CD14-positive monocyte (primary cell): ENCODE measurements around the gene DIAPH2. TPM values are rescaled to one million over a fixed set of nuclear protein-coding genes. Genes with fewer than 3 reads are reported as not detected.

ENCODE experiments used
- DNase-seq, 3 donors: peaks; one replicate each; pipeline ENCODE4 v3.0.0-alpha.2; 2011 to 2022
- H2AFZ ChIP-seq: 2 replicates; pipeline ENCODE4 v1.6.0; 2012; ENCODE audit warnings: mild to moderate bottlenecking, low read depth, low read length, inconsistent platforms; ENCODE audit not compliant: insufficient read depth, poor library complexity, severe bottlenecking
- H3K27ac ChIP-seq, 2 donors: 1 replicate in 1 of 2; 2 replicates in 1 of 2; pipeline ENCODE4 v1.5.1; 2012 to 2013; ENCODE audit warnings: low read length in 2 of 2, control low read depth in 1 of 2, inconsistent platforms in 1 of 2, low read depth in 1 of 2, mild to moderate bottlenecking in 1 of 2
- H3K27me3 ChIP-seq, 2 donors: one replicate each; pipeline versions ENCODE4 v1.6.0 to v1.6.1; 2011 to 2013; ENCODE audit warnings: low read length in 2 of 2; ENCODE audit not compliant: control insufficient read depth in 2 of 2, insufficient read depth in 2 of 2
- H3K36me3 ChIP-seq, 2 donors: replicated peaks in 1 of 2; 1 replicate in 1 of 2; 2 replicates in 1 of 2; pipeline versions ENCODE4 v1.5.1 to v1.6.1; 2012 to 2013; ENCODE audit warnings: low read length in 2 of 2, control low read depth in 1 of 2, inconsistent platforms in 1 of 2, mild to moderate bottlenecking in 1 of 2; ENCODE audit not compliant: insufficient read depth in 2 of 2, control insufficient read depth in 1 of 2
- H3K4me1 ChIP-seq, 2 donors: 1 replicate in 1 of 2; 2 replicates in 1 of 2; pipeline versions ENCODE4 v1.5.1 to v1.6.1; 2012 to 2013; ENCODE audit warnings: low read length in 2 of 2, control low read depth in 1 of 2, inconsistent platforms in 1 of 2, mild to moderate bottlenecking in 1 of 2, moderate library complexity in 1 of 2; ENCODE audit not compliant: insufficient read depth in 2 of 2, control insufficient read depth in 1 of 2
- H3K4me2 ChIP-seq: replicated peaks from 2 replicates; pipeline ENCODE3; 2012; ENCODE audit warnings: low read length, moderate library complexity, mild to moderate bottlenecking; ENCODE audit not compliant: poor library complexity, severe bottlenecking; ENCODE audit errors: extremely low read depth
- H3K4me3 ChIP-seq, 3 experiments: fragments of 200-600 bp in 1 of 3; sonication (generic) in 1 of 3; replicated peaks in 1 of 3; 1 replicate in 2 of 3; 2 replicates in 1 of 3; pipeline ENCODE4 v1.5.1; 2011 to 2013; ENCODE audit warnings: low read length in 3 of 3, mild to moderate bottlenecking in 3 of 3, control low read depth in 2 of 3, low read depth in 2 of 3, inconsistent platforms in 1 of 3, moderate library complexity in 1 of 3
- H3K79me2 ChIP-seq: 2 replicates; pipeline ENCODE4 v1.6.0; 2012; ENCODE audit warnings: mild to moderate bottlenecking, control low read depth, inconsistent platforms, low read length, moderate library complexity; ENCODE audit not compliant: insufficient read depth
- H3K9ac ChIP-seq: 2 replicates; pipeline ENCODE4 v1.6.0; 2017; ENCODE audit warnings: low read length, mild to moderate bottlenecking; ENCODE audit not compliant: insufficient read depth, poor library complexity, severe bottlenecking
- H3K9me3 ChIP-seq, 2 donors: replicated peaks in 1 of 2; 1 replicate in 1 of 2; 2 replicates in 1 of 2; pipeline versions ENCODE4 v1.5.1 to v1.6.1; 2012 to 2013; ENCODE audit warnings: low read length in 2 of 2, control low read depth in 1 of 2; ENCODE audit not compliant: control insufficient read depth in 1 of 2, insufficient read depth in 1 of 2
- H4K20me1 ChIP-seq: 2 replicates; pipeline ENCODE4 v1.6.0; 2012; ENCODE audit warnings: mild to moderate bottlenecking, low read length, control low read depth, moderate library complexity; ENCODE audit not compliant: insufficient read depth
- H3K27ac Mint-ChIP-seq, 7 donors: one replicate each; pipeline ENCODE4 v1.8.0; 2020; ENCODE audit warnings: mild to moderate bottlenecking in 7 of 7, mixed read lengths in 7 of 7, moderate library complexity in 6 of 7, inconsistent platforms in 2 of 7
- H3K27me3 Mint-ChIP-seq, 3 donors: one replicate each; pipeline ENCODE4 v1.8.0; 2021 to 2022; ENCODE audit warnings: low read depth in 3 of 3, mild to moderate bottlenecking in 3 of 3, mixed read lengths in 3 of 3, moderate library complexity in 3 of 3, inconsistent platforms in 1 of 3
- H3K36me3 Mint-ChIP-seq, 2 donors: one replicate each; pipeline ENCODE4 v1.8.0; 2020; ENCODE audit warnings: mixed read lengths in 2 of 2, inconsistent platforms in 1 of 2, mild to moderate bottlenecking in 1 of 2
- H3K4me1 Mint-ChIP-seq: one replicate; pipeline ENCODE4 v1.8.0; 2020; ENCODE audit warnings: mild to moderate bottlenecking, mixed read lengths
- H3K4me3 Mint-ChIP-seq, 2 donors: one replicate each; pipeline ENCODE4 v1.8.0; 2020; ENCODE audit warnings: mild to moderate bottlenecking in 2 of 2, mixed read lengths in 2 of 2, moderate library complexity in 1 of 2
- H3K9me3 Mint-ChIP-seq, 7 donors: one replicate each; pipeline ENCODE4 v1.8.0; 2020 to 2022; ENCODE audit warnings: mixed read lengths in 7 of 7, mild to moderate bottlenecking in 6 of 7, moderate library complexity in 6 of 7, inconsistent platforms in 2 of 7
- CTCF ChIP-seq: fragments of 200-600 bp; IDR thresholded peaks from one replicate; pipeline ENCODE4 v1.8.0; 2022; ENCODE audit warnings: antibody characterized with exemption, mild to moderate bottlenecking
- WGBS: methylation state at CpG from one replicate; pipeline ENCODE4 v1.1.5; 2013; ENCODE audit warnings: missing lambda C conversion rate; ENCODE audit not compliant: insufficient coverage; 5-methylcytosine and 5-hydroxymethylcytosine counted together
- intact Hi-C, 2 donors: fragments of 100-400 bp; cut with micrococcal nuclease; formaldehyde crosslinking; loops; one replicate each; pipeline versions ENCODE4 v1.15.0 to v1.15.1; 2023
- polyA plus RNA-seq, 3 donors: library from polyadenylated mRNA; depleted of rRNA in 1 of 3; unstranded in 2 of 3; stranded (reverse) in 1 of 3; fragments of 300-500 nt in 2 of 3; fragments of >200 nt in 1 of 3; fragmentation: Illumina TruSeq in 2 of 3; gene quantifications; 1 replicate in 2 of 3; 2 replicates in 1 of 3; pipeline ENCODE4 v1.2.3, GENCODE V29; 2012 to 2021

DIAPH2 gene
- polyA plus RNA-seq, 3 donors: 9.5 to 20.5 (median 11.4) TPM

- no peaks in the 10 kb centered on the region for H3K27me3 ChIP-seq
- no peaks in the 10 kb centered on the region for H3K79me2 ChIP-seq
- no peak for TF ChIP-seq CTCF
- no peaks in the 10 kb centered on the region for H3K36me3 ChIP-seq
- H3K4me2 ChIP-seq: no peak overlapping the region
- DNase-seq: no peak
- Mint-ChIP-seq H3K36me3 (no peaks in the 10 kb centered on the region), H3K9me3 (no peaks in the 10 kb centered on the region), H3K27ac (no peak overlapping the region), H3K27me3 (no peaks in the 10 kb centered on the region), H3K4me1 (peaks cover 3% of the 10 kb centered on the region), H3K4me3 (no peak overlapping the region)
- H4K20me1 ChIP-seq: no peaks in the 10 kb centered on the region
- H3K27ac ChIP-seq: no peak overlapping the region
- 83% methylated on average over 1 of the region's 1 CpG for WGBS
- no peak overlapping the region for H2AFZ ChIP-seq
- no peaks in the 10 kb centered on the region for H3K9me3 ChIP-seq
- H3K9ac ChIP-seq: no peak overlapping the region
- no peaks in the 10 kb centered on the region for H3K4me1 ChIP-seq
- intact Hi-C loops: no loop called here
- H3K4me3 ChIP-seq: no peak overlapping the region
These were observed 360.8 kb downstream of the DIAPH2 start for GRCh38 chrX:97045470-97045869.

DNA sequence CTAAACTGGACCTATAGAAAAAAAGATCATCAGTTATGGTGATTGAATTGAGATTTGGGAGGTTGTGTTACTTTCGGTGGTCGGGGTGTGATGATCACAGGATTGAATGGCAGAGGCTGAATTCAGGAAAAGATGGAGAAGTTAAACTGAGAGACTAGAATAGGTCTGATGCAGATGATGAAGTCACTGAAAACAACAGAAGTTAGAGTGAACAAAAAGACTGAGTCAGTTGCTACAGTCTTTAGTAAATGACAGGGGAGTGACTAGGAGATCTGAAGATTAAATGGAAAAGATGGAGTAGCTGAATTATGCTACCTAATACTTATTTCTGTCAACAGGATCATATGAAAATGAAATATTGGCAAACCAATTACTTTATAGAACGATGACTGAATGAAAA is 362.2 kb downstream of the DIAPH2 start:
- Mint-ChIP-seq H3K36me3 (no peaks in the 10 kb centered on the region), H3K27ac (no peak overlapping the region), H3K4me1 (no peaks in the 10 kb centered on the region), H3K9me3 (no peaks in the 10 kb centered on the region), H3K4me3 (no peak overlapping the region), H3K27me3 (no peaks in the 10 kb centered on the region)
- Histone ChIP-seq H3K27me3 (no peaks in the 10 kb centered on the region), H4K20me1 (no peaks in the 10 kb centered on the region), H3K4me2 (no peak overlapping the region), H3K27ac (no peak overlapping the region), H3K9me3 (no peaks in the 10 kb centered on the region), H2AFZ (no peak overlapping the region), H3K79me2 (no peaks in the 10 kb centered on the region), H3K4me1 (no peaks in the 10 kb centered on the region), H3K36me3 (no peaks in the 10 kb centered on the region), H3K9ac (no peak overlapping the region), H3K4me3 (no peak overlapping the region)
- intact Hi-C loops: no loop called here
- no peak for DNase-seq
- 100% methylated on average over 2 of the region's 3 CpGs for WGBS
- TF ChIP-seq CTCF: no peak
